HG03378 (cell line): Measurements from ENCODE around the gene GRB7.
"Not testable (repeated sequence)": the region's sequence is repeated elsewhere in the genome, so short reads cannot be mapped to it uniquely, and the experiment has no call there.

Experiments used
- ATAC-seq: cut with Tn5 transposase; IDR thresholded peaks from one replicate; pipeline ENCODE4 v1.9.1; 2021; ENCODE audit warnings: mild to moderate bottlenecking, moderate library complexity; ENCODE audit not compliant: unreplicated experiment

GRB7 gene

GRCh38 chr17:39730095-39730921 is 7.4 kb upstream of the GRB7 start, which contains the start of gene MIEN1:
MIEN1 (minus strand) TSS chr17:39730532; CDS start chr17:39730495, 37 bp downstream.
- peak; percentile 57 for ATAC-seq

DNA sequence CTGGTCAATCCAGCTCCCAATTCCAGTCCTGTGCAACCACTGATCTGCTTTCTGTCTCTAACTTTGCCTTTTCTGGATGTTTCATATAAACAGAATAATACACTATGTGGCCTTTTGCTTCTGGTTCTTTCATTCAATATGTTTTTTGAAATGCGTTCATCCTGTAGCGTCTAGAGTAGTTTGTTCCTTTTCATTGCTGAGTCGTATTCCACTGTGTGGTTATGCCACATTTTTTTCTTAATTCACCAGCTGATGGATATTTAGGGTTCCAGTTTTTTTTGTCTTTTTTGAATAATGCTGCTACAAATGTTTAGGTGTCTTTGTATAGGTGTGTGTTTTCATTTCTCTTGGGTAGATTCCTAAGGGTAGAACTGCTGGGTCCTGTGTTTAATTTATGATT is 5.2 kb upstream of the GRB7 start:
- ATAC-seq: no peak

DNA sequence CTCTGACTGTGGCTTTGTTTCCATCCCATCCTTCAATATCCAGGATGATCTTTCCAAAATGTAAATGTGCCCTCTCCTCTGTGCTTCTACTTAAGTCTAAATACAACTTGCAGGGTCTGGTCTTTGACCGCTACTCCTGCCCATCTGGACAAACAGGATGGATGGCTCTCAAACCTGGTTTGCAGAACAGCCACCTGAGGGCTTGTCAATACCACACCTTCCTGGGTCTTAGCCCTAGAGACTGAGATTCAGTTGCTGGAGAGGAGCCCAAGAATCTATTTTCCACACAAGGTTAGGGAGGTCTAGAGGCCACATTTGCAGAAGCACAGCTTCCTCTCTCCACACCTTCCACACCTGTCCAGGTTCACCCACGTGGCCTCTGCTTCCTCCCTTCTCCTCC is 1.9 kb upstream of the GRB7 start:
- ATAC-seq: no peak

- no peak for ATAC-seq
Observed at GRCh38 chr17:39736319-39737165, 1.2 kb upstream of the GRB7 start.

DNA sequence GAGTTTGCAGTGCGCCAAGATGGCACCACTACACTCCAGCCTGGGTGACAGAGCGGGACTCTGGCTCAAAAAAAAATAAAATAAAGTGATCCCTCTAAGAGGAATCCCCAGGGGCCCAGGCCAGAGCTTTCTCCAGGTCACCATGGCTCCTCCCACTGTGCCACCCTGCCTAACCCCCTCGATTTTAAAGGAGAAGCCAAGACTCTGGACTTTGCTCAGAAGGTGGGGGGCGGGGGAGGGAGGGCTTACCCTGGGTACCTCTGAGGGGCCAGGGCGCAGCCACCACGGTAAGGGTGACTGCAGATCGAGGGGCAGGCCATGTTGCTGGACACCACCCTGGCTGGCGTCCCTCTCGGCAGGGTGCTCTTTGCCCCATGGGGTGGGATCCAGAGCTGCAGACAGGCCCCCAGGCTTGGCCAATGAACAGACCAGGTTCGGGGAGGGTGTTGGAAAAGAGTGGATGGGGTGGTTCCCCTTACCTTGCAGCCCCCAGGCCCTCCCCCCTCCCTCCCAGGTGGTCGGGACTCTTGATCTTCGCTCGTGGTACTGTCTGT is 455 bp upstream of the GRB7 start:
- no peak for ATAC-seq

DNA sequence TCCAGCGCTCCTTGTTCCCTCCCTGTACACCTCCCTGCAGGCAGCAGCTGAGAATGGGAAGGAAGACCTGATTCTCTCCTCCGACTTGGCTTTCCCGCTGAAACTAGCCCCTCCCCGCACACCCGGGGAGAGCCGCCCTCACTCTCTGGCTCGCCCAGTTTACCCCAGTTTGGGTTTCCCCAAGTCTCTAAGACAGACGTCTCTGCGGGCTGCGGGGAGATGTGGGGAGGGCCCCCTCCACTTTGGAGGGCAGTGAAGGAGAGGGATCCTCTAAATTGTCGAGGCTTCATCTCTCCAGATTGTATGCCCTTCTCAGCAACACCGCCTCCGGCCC is 797 bp downstream of the GRB7 start:
- no peak for ATAC-seq

GRCh38 chr17:39738983-39739884 is 1.5 kb downstream of the GRB7 start:
- ATAC-seq: no peak

- no peak for ATAC-seq
Observed at GRCh38 chr17:39739885-39740356, 2.2 kb downstream of the GRB7 start.

DNA sequence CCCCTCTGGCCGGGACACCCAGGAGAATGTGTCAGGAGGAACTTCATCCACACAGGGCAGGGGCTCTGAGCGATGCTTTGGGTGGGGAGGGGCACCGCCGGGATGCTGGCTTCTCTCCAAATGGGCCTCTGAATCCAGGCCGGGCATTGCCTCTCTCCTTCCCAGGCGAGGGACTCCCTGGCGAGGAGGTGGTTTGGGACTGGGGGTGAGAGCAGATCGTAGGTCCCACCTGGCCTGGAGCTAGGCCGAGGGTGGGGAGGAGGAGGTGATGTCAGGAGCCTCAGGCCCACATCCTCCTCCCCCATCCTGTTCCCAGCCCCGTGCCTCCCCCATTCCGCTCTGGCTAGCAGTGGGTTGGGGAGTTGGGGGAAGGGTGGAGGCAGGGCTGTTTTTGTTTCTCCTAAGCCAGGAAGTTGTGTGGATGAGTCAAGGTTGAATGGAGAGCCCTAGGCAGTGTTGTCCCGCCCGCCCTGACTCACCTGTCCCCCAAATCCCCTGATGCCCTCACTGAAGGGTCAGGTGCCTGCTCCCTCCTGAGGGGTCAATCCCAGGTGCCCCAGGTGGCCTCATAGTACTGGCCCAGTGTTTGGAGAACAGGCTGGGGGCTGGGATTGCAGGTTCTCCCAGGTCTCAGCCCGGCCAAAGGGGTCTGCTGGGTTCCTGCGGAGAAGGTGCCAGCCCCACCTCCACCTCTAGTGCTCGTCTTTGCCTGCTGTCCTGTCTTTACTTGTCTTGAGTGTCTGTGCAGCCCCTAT is 2.8 kb downstream of the GRB7 start:
- ATAC-seq: no peak

DNA sequence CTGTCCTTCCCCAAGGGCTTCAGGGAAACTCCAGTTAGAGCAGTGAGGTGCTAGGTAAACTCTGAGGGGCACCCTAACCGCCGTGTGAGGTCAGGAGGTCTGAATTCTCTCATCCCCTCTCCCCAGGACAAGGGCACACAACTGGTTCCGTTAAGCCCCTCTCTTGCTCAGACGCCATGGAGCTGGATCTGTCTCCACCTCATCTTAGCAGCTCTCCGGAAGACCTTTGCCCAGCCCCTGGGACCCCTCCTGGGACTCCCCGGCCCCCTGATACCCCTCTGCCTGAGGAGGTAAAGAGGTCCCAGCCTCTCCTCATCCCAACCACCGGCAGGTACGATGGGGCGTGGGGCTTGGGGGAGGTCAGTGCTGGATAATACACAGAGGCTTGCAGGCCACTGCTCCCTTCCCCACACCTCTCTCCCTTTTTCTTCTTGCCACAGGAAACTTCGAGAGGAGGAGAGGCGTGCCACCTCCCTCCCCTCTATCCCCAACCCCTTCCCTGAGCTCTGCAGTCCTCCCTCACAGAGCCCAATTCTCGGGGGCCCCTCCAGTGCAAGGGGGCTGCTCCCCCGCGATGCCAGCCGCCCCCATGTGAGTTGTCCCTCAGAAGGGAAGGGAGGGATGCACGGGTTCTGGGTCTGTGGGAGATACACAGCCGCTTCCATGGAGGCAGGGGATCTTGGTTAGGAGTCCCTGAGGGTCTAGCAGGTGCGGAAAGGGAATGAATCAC is 4.6 kb downstream of the GRB7 start:
- no peak for ATAC-seq

DNA sequence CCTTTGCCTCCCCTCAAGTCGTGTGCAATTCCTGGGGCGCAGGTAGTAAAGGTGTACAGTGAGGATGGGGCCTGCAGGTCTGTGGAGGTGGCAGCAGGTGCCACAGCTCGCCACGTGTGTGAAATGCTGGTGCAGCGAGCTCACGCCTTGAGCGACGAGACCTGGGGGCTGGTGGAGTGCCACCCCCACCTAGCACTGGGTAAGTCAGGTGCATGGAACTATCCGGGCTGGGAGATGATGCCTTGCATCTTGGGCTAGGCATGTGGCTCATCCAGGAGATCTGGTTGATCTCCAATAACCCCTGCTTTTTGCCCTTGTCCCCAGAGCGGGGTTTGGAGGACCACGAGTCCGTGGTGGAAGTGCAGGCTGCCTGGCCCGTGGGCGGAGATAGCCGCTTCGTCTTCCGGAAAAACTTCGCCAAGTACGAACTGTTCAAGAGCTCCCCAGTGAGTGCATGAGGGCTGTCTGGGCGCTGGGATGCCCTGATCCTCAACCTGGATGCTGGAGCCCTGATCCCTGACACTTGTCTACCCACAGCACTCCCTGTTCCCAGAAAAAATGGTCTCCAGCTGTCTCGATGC is 5.2 kb downstream of the GRB7 start:
- ATAC-seq: no peak

DNA sequence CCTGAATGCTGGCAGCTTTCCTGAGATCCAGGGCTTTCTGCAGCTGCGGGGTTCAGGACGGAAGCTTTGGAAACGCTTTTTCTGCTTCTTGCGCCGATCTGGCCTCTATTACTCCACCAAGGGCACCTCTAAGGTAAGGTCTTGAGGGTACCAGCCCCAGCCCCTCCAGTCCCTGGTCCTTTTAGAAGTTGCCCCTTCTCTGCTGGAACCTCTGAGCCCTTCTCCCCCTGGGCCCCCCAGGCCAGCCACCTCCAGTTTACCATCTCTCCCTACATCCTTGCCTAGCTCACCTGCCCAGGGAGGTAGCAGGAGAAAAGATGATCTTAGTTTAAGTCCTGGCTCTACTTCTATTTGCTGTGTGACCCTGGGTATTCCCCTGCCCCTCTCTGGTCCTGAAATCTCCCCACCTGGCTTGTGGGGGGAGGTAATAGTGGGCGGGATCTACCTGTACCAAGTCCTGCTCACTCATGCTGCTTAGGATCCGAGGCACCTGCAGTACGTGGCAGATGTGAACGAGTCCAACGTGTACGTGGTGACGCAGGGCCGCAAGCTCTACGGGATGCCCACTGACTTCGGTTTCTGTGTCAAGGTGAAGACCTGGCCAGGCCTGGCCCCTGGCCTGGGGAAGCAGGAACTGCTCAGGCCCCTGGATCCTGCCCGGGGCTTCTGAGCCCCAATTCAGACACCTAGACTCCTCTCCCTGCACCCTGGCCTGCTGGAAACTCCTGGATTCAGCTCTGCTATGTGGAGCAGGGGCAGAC is 6.5 kb downstream of the GRB7 start:
- no peak for ATAC-seq

- no peak for ATAC-seq
Observed at GRCh38 chr17:39744836-39745215, 7.1 kb downstream of the GRB7 start.

- ATAC-seq: no peak
Observed at GRCh38 chr17:39745335-39746144, 7.8 kb downstream of the GRB7 start.

DNA sequence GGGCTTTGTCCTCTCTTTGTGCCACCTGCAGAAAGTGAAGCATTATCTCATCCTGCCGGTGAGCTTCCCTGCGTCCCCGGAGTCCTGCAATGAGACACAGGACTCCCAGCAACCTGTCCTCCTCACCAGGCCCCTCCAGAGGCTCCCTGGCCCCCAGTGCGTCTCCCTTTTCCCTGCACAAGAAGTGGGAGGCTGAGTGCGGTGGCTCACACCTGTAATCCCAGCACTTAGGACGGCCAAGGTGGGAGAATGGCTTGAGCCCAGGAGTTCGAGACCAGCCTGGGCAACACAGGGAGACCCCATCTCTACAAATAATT is 8.4 kb downstream of the GRB7 start:
- ATAC-seq: no peak

DNA sequence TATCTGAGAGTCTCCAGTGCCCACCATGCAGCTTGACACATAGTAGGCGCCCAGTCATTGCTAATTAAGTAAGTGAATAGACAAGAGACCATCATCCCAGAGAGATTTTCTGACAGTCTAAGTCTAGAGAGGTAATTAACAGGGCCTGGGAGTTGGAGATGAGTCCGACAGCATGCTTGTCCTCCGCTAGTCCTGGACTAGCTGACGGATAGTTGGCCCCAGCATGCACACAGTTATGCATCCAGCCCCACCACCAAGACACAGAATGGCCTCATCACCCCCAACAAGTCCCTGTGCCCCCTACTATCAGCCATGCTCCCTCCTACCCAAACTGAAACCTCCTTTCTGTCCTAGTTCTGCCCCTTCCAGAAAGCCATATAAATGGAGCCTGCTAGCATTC is 10.0 kb downstream of the GRB7 start:
- ATAC-seq: no peak

DNA sequence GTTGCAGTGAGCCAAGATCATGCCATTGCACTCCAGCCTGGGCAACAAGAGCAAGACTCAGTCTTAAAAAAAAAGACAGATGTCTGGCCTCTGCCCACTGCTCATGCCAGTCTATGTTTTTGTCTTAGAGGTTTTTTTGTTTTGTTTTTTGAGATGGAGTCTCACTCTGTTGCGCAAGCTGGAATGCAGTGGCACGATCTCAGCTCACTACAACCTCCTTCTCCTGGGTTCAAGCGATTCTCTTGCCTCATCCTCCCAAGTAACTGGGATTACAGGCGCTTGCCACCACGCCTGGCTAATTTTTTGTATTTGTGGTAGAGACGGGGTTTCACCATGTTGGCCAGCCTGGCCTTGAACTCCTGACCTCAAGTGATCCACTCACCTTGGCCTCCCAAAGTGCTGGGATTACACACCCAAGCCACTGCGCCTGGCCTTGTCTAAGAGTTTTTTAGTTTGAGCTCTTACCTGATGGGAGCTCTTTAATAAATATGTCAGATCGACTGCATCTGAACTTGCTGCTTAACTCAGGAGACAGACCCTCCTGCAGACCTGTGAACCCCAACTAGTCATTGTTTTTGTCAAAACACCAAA is 10.8 kb downstream of the GRB7 start:
- not testable (repeated sequence) for ATAC-seq
